Measurements from ENCODE around the gene ATXN3L.

- TF ChIP-seq MAX (IDR thresholded peaks at IDR 0.05; ENCODE audit: low read depth, low read length) (no peak), CTCF (IDR thresholded peaks at IDR 0.05 in 2 of 3, conservative IDR thresholded peaks at IDR 0.05 in 1 of 3; ENCODE audit: control insufficient read depth in 2 of 3, extremely low read depth in 1 of 3, insufficient read depth in 1 of 3, low read depth in 3 of 3, low read length in 3 of 3) (no peak), RAD21 (IDR thresholded peaks at IDR 0.05; ENCODE audit: insufficient read depth, low read depth, low read length) (no peak), ZNF24 (IDR thresholded peaks at IDR 0.05) (no peak), POLR2A (IDR thresholded peaks at IDR 0.05; ENCODE audit: low read depth, low read length) (no peak), FOXK2 (IDR thresholded peaks at IDR 0.05) (no peak), NFYB (IDR thresholded peaks at IDR 0.05; ENCODE audit: insufficient read depth, low read depth, low read length) (no peak), MTA3 (IDR thresholded peaks at IDR 0.05; ENCODE audit: borderline replicate concordance, low read length) (no peak), EZH2 (IDR thresholded peaks at IDR 0.05; ENCODE audit: borderline replicate concordance, control insufficient read depth, low read depth, low read length) (no peak)
Observed at GRCh38 chrX:13365161-13365560, 45.3 kb upstream of the ATXN3L start.
